Activated CD4-positive, alpha-beta T cell treated with anti-CD3 and anti-CD28 coated beads, Interleukin-2, amount 50 U/mL, for 4 hours (primary cell): ENCODE data around the gene ATXN7L1.

Experiments used
- DNase-seq, 2 experiments: peaks; one replicate each; pipeline ENCODE4 v3.0.0-alpha.2; 2020

Gene ATXN7L1

DNA sequence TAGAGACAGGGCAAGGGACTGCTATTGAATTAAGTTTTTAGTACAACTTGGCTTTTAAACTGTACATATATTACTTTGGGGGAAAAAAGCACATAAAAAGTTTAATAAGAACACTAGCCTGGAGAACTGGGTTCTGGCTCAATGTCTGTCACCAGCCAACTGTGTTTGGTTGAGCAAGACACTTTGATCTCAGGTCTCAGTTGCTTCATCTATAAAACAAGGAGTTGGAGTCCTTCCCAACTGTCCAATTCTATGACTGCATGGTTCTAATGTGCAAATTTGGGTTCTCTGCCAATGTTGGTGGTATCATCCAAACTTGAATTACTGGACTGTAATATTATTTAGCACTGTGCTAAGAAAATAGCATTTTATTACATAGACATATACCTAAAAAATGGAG is 50.3 kb downstream of the ATXN7L1 start:
- no peak for DNase-seq

- no peak for DNase-seq
Measured at GRCh38 chr7:105825371-105825770, 51.0 kb downstream of the ATXN7L1 start.

DNA sequence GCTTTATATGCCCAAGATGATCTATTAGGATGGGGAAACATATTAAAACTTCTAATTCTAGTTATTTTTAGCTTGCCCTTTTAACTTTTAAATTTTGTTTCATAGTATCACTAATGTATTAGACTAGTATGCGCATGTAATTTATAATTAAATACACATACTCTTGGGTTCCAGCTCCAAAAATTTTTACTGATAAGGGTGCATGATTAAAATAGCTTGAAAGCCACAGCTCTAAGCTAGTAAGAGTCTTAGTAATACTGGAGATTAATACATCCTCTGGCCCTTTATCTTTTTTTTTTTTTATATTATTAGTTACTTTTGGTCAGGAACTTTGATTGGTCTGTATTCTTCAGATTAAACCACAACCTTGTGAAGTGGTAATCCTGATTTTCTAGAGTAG is 53.6 kb downstream of the ATXN7L1 start:
- no peak for DNase-seq

DNA sequence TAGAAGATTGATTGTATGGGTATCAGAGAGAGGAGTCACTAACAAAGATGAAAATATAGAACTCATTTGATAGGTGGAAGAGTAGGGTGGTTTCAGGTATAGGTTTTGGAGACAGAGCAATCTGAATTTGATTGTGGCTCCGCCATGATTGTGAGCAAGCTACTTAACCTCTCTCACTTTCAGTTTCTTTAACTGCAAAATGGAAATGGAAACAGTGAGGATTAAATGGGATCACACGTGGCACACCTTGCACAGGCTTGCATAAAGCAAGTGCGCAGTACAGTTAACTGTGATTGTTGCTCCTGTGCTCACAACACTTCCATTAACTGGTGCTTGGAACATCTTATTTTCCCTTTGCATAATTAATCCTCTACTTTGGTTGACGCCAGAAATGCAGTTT is 54.9 kb downstream of the ATXN7L1 start:
- no peak for DNase-seq

DNA sequence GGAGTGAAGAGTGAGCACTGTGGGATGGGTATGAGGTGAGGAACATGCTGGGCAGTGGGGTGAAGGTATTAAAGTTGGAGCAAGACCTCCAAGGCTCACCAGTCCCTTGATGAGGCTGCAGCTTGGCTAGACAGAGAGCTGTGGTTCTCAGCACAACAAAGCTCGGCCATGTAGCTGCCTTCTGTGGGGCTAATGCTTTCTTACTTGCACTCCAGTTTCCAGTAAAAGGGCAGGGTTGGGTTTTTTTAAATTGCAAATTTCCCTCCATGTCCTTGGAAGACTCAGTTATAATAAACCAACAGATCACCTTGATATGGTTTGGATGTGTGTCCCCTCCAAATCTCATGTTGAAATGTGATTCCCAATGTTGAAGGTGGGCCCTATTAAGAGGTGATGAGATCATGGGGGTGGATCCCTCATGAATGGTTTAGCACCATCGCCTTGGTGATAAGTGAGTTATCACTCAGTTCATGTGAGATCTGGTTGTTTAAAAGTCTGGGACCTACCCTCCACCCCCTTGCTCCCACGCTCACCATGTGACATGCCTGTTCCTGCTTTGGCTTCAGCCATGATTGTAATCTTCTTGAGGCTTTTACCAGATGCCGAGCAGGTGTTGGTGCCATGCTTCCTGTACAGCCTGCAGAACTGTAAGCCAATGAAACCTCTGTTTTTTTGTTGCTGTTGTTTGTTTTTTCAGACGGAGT is 55.9 kb downstream of the ATXN7L1 start:
- no peak for DNase-seq

- no peak for DNase-seq
Measured at GRCh38 chr7:105819559-105819958, 56.8 kb downstream of the ATXN7L1 start.

DNA sequence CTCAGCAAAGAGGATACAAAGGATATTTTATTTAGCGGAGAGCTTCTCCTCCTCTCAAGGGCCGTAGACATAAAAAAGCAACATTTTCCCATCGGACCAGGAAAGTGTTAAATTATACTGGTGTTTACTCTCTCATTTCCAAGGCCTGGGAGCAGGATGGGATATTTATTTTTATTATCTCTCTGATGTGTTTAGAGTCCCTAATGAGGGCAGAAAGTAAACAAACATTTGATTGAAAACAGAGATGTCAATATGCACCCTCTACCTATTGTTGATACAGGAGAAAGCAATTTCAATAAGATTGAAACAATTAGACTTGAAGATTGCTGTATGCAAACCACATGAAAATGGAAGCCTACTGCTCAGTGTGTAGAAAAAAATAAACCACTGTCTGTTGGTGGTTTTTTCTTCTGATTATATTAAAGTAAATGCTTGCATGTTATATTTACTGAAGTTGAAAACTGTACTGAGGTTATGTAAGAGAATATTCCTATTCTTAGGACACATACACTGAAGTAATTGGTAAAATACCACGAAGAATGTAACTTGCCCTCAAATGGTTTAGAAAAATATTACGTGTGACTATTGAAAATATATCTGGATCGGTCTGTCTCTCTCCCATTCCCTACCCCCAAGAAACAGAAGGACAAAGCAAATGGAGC is 59.3 kb downstream of the ATXN7L1 start:
- DNase-seq = no peak

DNA sequence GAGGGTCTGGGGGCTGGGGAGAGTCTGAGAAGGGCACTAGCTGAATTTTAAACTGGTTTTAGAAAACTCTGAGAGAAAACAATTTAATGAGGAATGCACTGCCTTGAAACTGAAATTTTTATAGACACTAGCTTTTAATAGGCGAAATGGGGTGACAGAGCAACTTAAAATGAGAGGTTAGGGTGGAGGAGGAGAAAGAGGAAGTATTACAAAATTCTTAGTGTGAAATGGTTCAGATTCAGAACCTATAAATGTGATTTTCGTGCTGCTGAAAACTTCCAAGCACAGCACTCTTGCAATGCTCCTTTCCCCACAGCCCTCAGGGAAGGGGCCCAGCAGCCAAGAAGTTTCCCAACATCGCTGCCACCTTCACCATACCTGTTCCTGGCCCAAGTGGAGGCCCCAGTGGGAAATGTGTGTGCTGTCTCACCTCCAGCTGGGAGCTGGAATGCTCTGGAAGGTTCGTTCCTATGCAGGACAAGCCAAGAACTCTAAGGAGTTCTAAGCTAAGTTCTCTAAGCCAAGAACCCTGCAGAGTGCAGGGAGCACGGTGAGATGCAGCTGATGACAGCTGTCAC is 60.0 kb downstream of the ATXN7L1 start:
- no peak for DNase-seq

- no peak for DNase-seq
Measured at GRCh38 chr7:105815576-105815975, 60.8 kb downstream of the ATXN7L1 start.

- DNase-seq = no peak
Measured at GRCh38 chr7:105814481-105814880, 61.9 kb downstream of the ATXN7L1 start.

DNA sequence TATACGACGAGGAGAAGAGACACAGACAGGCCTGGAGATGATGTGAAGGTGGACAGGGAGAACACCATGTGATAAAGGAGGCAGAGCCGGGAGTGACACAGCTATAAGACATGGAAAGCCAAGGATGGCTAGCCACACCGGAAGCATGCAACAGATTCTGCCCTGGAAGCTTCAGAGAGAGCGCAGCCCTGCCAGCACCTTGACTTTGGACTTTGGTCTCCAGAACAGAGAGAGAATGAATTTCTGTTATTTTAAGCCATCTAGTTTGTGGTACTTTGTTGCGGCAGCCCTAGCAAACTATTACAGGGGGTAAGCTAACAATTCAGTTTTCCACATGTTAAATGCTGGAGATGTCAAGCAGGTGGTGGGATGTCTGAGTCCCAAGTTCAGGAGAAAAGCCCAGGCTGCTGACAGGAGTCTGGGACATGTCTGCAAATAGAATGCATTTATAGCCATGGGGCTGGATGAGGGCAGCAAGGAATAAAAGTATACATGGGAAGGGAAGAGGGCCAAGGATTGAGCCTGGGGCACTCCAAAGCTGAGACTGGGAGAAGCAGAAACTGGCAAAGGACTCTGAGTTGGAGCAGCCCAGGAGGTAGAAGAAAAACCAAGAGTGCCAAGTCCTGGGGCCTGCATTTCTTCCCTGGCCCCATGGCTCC is 65.1 kb downstream of the ATXN7L1 start:
- DNase-seq = no peak

- DNase-seq = no peak
Measured at GRCh38 chr7:105810556-105810955, 65.8 kb downstream of the ATXN7L1 start.

DNA sequence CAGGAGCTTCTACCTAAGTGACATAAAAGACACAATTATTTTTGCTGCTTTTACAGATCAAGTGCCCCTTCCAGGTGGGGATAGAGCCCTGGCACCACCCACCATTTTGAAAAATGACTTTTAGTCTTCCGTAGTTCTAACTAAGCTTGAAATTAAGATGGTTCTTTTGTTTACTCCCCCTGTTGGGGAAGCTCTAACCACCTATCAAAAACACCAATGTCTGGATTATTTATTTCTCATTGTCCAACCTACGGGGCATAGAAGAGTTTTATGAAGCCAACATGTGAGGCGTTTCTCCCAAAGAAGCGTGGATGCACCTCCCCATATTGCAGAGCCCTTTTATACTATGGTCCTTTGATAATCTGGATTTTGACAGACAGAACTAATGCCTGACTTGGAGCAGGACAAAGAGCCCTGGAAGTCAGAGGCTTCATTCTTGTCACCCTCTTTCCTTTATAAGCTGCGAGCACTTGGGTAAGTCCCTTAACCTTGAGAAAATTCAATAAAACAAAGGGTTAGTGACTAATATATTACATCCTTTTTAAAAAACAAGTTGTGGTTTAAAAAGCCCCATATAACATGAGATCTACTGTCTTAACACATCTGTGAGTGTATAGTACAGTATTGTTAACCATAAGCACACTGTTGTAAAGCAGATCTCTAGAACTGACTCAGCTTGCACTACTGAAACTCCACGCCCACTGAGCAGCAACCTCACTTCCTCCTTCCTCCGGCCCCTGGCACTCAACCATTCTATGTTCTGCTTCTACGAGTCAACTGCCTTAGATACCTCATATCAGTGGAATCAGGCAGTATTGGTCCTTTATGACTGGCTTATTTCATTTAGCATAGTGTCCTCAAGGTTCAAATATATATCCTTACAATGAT is 67.5 kb downstream of the ATXN7L1 start:
- peak; percentile 69 to 77 for DNase-seq

DNA sequence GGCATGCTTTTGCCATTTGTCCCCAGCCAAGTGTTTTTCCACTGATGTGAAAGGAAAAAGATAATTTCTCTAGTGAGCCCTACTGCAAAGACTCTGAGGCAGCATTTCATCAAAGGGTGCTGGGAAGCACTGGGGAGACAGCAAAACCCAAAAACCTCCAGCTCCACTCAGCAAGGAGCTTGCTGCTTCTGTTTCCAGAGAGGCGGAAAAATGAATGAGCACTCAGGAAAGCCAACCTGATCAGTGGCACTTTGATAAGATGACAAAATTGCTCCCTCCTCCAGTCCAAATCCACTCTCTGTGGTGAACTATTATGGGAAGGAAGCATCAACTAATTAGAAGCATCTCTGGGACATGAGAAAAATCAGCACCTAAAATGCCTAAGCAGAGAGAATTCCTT is 68.2 kb downstream of the ATXN7L1 start:
- DNase-seq = no peak

GRCh38 chr7:105807448-105807762 is 69.0 kb downstream of the ATXN7L1 start:
- DNase-seq = no peak

- DNase-seq = peak; percentile 50 to 54
Measured at GRCh38 chr7:105806592-105807447, 69.6 kb downstream of the ATXN7L1 start.

- DNase-seq = no peak
Measured at GRCh38 chr7:105805447-105806019, 70.9 kb downstream of the ATXN7L1 start.

DNA sequence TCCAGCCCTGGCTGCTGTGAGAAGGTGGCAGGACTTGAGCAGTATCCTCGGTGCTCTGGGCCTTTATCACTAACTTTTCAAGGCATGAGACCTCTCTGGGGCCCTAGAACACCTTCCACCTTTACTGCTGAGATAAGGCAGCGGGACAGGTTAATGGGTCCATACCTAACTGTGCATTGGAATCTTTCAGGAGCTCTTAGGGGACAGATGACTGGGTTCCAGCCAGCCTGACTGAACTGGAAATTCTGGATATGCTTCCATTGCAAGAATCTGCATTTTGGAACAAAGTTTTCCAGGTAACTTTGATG is 73.0 kb downstream of the ATXN7L1 start:
- DNase-seq = no peak

GRCh38 chr7:105802604-105803428 is 73.6 kb downstream of the ATXN7L1 start:
- no peak for DNase-seq

GRCh38 chr7:105800849-105801534 is 75.4 kb downstream of the ATXN7L1 start:
- DNase-seq = no peak
